Spleen (tissue), 11 donors: ENCODE data around the gene MUS81. TPM values are rescaled to one million over a fixed set of nuclear protein-coding genes. Genes with fewer than 3 reads are reported as not detected.

Experiments
- DNase-seq: peaks from one replicate; pipeline ENCODE4 v3.0.0-alpha.2; 2020
- H3K27ac ChIP-seq, 8 donors: fragments of 200-600 bp; sonication (generic) in 7 of 8; 1 replicate in 4 of 8; 2 replicates in 4 of 8; pipeline versions ENCODE4 v1.5.0 to v1.8.0; 2016 to 2021; ENCODE audit warnings: inconsistent platforms in 4 of 8, mild to moderate bottlenecking in 4 of 8, moderate library complexity in 1 of 8
- H3K27me3 ChIP-seq, 7 donors: fragments of 200-600 bp; sonication (generic) in 6 of 7; replicated peaks in 1 of 7; 1 replicate in 4 of 7; 2 replicates in 3 of 7; pipeline versions ENCODE4 v1.5.0 to v1.8.0; 2016 to 2021; ENCODE audit warnings: inconsistent platforms in 3 of 7, mild to moderate bottlenecking in 1 of 7
- H3K36me3 ChIP-seq, 6 donors: fragments of 200-600 bp; sonication (generic) in 5 of 6; 1 replicate in 4 of 6; 2 replicates in 2 of 6; pipeline versions ENCODE4 v1.5.0 to v1.8.0; 2016 to 2021; ENCODE audit warnings: inconsistent platforms in 2 of 6
- H3K4me1 ChIP-seq, 6 donors: fragments of 200-600 bp; sonication (generic) in 5 of 6; 1 replicate in 3 of 6; 2 replicates in 3 of 6; pipeline versions ENCODE4 v1.5.0 to v1.8.0; 2016 to 2021; ENCODE audit warnings: inconsistent platforms in 3 of 6
- H3K4me3 ChIP-seq, 8 donors: fragments of 200-600 bp; sonication (generic) in 7 of 8; 1 replicate in 4 of 8; 2 replicates in 4 of 8; pipeline versions ENCODE4 v1.5.0 to v1.8.0; 2016 to 2021; ENCODE audit warnings: inconsistent platforms in 4 of 8, mild to moderate bottlenecking in 4 of 8, moderate library complexity in 2 of 8
- H3K9me3 ChIP-seq, 8 donors: fragments of 200-600 bp; sonication (generic) in 7 of 8; 1 replicate in 4 of 8; 2 replicates in 4 of 8; pipeline versions ENCODE4 v1.5.0 to v1.8.0; 2016 to 2021; ENCODE audit warnings: inconsistent platforms in 4 of 8
- POLR2A ChIP-seq, 3 donors: fragments of 450-650 bp; IDR thresholded peaks; one replicate each; pipeline ENCODE4 v1.5.1; 2017; ENCODE audit warnings: antibody characterized with exemption in 3 of 3, mild to moderate bottlenecking in 1 of 3
- POLR2AphosphoS5 ChIP-seq, 3 donors: sonication (generic); formaldehyde crosslinking; IDR thresholded peaks; one replicate each; pipeline ENCODE4 v1.5.1; 2017; ENCODE audit warnings: antibody characterized with exemption in 3 of 3
- WGBS, 5 donors: extraction: QIAGEN DNeasy Blood & Tissue Kit in 3 of 5; methylation state at CpG; one replicate each; pipeline versions ENCODE4 v1.1.5 to v1.1.7; 2013 to 2018; 5-methylcytosine and 5-hydroxymethylcytosine counted together
- intact Hi-C: fragments of 100-400 bp; cut with DNase I; formaldehyde crosslinking; loops from one replicate; pipeline ENCODE4 v1.15.0; 2023; ENCODE audit warnings: low total_unique reads
- polyA plus RNA-seq, 3 donors: library from polyadenylated mRNA; stranded (reverse); fragments of 200-250 nt; gene quantifications; one replicate each; pipeline ENCODE4 v1.2.1, GENCODE V29; 2013
- total RNA-seq, 7 donors: library from RNA; depleted of rRNA in 3 of 7; stranded (reverse); fragments of >200 nt in 3 of 7; fragmentation: NEBNext Ultra II Directional in 4 of 7; extraction: Animal tissue kit (Norgen Biotek cat#: 25700) in 4 of 7; gene quantifications; one replicate each; pipeline versions ENCODE4 v1.1.0 to v1.2.1, GENCODE V29; 2016 to 2021
- TF ChIP-seq, protein P1 (sequence below), 11 experiments: fragments of 200-600 bp in 7 of 11; fragments of 450-650 bp in 4 of 11; sonication (generic) in 4 of 11; IDR thresholded peaks in 8 of 11; conservative IDR thresholded peaks in 3 of 11; 1 replicate in 7 of 11; 2 replicates in 4 of 11; pipeline versions ENCODE4 v1.4.0 to v1.8.0; 2016 to 2021; ENCODE audit warnings: antibody characterized with exemption in 11 of 11, inconsistent platforms in 4 of 11, mild to moderate bottlenecking in 1 of 11
- donor health status: healthy with polysubstance abuse.
- donor health status: DM: no; HTN: no; CAD: no; lungs with moderate emphysema.
- donor health status: DM: no; HTN: no; CAD: no.
- donor health status: Bipolar disorder and iron deficiency.
- donor health status: healthy.
- donor health status: DM: no; HTN: no; CAD: no.
- donor health status: DM: yes; HTN: yes; CAD: no.

MUS81 gene
- total and polyA plus RNA-seq, 10 donors = 54.8 to 93.5 (median 72.7) TPM

DNA sequence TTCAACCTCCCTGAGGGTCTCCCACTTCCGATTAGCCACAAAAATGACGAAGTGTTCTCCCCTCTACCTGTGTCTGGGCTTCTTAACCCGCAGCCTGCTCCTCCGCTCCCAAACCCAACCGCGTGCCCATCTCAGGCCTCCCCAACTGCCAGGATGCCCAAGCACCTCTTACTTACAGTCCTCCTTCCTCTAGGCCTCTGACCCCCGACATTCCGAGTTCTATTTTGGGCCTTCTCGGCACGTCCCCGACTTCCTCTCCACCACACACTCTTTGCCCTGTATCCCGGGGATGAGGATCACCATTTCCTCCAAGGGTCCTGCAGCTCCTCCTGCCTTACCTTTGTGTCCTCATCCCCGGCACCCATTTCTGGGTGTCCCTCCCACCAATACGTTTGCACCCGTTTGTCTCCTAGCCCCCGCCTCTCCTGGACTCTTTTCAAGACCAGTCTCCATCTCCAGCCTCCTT lies 388 bp upstream of the MUS81 start:
- WGBS, 5 donors = 0 to 1% (median 0%) methylated on average over 16 of the region's 16 CpGs
- TF ChIP-seq POLR2A (IDR thresholded peaks at IDR 0.05) = no peak
- TF ChIP-seq, protein P1, sequence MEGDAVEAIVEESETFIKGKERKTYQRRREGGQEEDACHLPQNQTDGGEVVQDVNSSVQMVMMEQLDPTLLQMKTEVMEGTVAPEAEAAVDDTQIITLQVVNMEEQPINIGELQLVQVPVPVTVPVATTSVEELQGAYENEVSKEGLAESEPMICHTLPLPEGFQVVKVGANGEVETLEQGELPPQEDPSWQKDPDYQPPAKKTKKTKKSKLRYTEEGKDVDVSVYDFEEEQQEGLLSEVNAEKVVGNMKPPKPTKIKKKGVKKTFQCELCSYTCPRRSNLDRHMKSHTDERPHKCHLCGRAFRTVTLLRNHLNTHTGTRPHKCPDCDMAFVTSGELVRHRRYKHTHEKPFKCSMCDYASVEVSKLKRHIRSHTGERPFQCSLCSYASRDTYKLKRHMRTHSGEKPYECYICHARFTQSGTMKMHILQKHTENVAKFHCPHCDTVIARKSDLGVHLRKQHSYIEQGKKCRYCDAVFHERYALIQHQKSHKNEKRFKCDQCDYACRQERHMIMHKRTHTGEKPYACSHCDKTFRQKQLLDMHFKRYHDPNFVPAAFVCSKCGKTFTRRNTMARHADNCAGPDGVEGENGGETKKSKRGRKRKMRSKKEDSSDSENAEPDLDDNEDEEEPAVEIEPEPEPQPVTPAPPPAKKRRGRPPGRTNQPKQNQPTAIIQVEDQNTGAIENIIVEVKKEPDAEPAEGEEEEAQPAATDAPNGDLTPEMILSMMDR (IDR thresholded peaks at IDR 0.05 in 8 of 11, conservative IDR thresholded peaks at IDR 0.05 in 3 of 11) = no peak
- no peak for TF ChIP-seq POLR2AphosphoS5 (IDR thresholded peaks at IDR 0.05)
- Histone ChIP-seq H3K9me3 (no peaks in the 10 kb centered on the region), H3K36me3 (peaks cover 8 to 52% (median 46%) of the 10 kb centered on the region in 6 donors), H3K4me3 (peak overlapping the region; percentile 86 to 100 (median 99)), H3K27me3 (no peaks in the 10 kb centered on the region), H3K27ac (peak overlapping the region; percentile 93 to 99 (median 97)), H3K4me1 (peaks cover 33 to 77% (median 65%) of the 10 kb centered on the region in 6 donors)
- peak; percentile 90 for DNase-seq
- intact Hi-C loops = no loop called here

DNA sequence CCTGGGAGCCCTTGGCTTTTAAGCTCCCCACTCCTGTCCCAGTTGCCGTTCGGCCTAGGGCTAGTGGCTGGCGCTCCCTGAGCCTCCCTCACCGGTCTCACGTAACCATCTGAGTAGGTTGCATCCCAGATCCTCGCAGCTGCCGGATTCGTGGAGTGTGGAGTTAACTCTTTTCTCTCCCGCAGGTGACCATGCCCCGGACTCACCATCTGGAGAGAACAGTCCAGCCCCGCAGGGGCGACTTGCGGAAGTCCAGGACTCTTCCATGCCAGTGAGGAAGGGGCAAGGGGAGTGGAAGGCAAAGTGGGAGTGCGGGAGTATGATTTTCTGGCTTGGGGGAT lies 902 bp downstream of the MUS81 start:
- intact Hi-C loops = no loop called here
- TF ChIP-seq POLR2A (IDR thresholded peaks at IDR 0.05) = no peak
- no peak for TF ChIP-seq POLR2AphosphoS5 (IDR thresholded peaks at IDR 0.05)
- TF ChIP-seq, protein P1 (IDR thresholded peaks at IDR 0.05 in 8 of 11, conservative IDR thresholded peaks at IDR 0.05 in 3 of 11) = no peak
- Histone ChIP-seq H3K9me3 (no peaks in the 10 kb centered on the region), H3K36me3 (peaks cover 5 to 52% (median 46%) of the 10 kb centered on the region in 6 donors), H3K27me3 (no peaks in the 10 kb centered on the region), H3K27ac (peak overlapping the region; percentile 93 to 99 (median 97)), H3K4me3 (peak overlapping the region; percentile 86 to 100 (median 99)), H3K4me1 (peaks cover 20 to 64% (median 52%) of the 10 kb centered on the region in 6 donors)
- no peak for DNase-seq
- WGBS, 5 donors = 14 to 24% (median 16%) methylated on average over 11 to 14 of the region's 14 CpGs

DNA sequence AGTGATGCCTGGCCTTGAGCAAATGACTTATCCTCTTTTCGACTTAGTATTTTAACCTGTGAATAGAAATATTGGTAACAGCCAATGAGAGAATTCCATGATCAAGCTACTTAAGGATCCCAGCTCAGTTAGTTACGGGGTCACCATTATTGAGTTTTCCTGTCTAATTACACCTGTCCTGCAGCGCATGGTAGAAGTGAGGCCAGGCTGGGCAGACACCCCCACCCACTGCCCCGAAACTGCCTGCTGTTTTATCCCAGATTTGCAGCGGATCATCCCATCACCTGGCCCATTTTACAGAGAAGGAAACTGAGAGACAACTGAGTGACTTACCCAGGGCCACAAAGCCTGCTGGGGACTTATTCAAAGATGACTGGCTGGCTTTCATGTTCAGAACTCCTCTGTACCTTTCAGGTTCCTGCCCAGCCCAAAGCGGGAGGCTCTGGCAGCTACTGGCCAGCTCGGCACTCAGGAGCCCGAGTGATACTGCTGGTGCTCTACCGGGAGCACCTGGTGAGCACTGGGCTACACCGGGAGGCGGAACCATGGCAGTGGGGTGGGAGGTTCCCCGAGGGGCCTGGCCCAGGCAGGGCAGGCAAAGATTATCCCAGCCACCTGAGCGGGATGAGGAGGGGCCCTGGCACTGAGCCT lies 1.4 kb downstream of the MUS81 start:
- Histone ChIP-seq H3K27me3 (no peaks in the 10 kb centered on the region), H3K27ac (peak overlapping the region in 6 of 8 donors; percentile 20 to 99 (median 98)), H3K4me3 (peak overlapping the region; percentile 86 to 100 (median 99)), H3K36me3 (peaks cover 5 to 52% (median 49%) of the 10 kb centered on the region in 6 donors), H3K9me3 (no peaks in the 10 kb centered on the region), H3K4me1 (peaks cover 15 to 60% (median 47%) of the 10 kb centered on the region in 6 donors)
- intact Hi-C loops = no loop called here
- peak; percentile 80 for DNase-seq
- WGBS, 5 donors = 76 to 95% (median 91%) methylated on average over 5 to 13 of the region's 13 CpGs
- TF ChIP-seq POLR2AphosphoS5 (IDR thresholded peaks at IDR 0.05) (no peak), POLR2A (IDR thresholded peaks at IDR 0.05) (no peak)
- TF ChIP-seq, protein P1 (IDR thresholded peaks at IDR 0.05 in 8 of 11, conservative IDR thresholded peaks at IDR 0.05 in 3 of 11) = no peak

DNA sequence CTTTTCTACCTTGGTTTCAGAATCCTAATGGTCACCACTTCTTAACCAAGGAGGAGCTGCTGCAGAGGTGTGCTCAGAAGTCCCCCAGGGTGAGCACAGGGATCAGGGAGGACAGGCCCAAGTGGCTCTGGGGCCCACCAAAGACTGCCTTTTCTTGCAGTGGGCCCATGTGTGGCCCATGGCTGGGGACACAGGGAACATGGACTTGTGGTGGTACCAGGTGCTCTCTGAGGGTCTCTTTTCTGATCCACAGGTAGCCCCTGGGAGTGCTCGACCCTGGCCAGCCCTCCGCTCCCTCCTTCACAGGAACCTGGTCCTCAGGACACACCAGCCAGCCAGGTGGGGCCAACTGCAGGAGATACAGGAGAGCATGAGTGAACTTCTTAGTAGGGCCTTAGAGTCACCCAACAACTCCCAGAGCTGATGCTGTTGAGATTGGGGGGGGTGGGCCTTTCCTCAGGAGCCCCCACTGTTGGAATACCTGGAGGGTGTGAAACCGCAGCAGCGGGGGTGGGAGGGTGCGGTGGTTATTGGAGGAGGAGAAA lies 2.0 kb downstream of the MUS81 start:
- Histone ChIP-seq H3K27ac (peak overlapping the region in 4 of 8 donors; percentile 20 to 99 (median 96)), H3K4me3 (peak overlapping the region in 1 of 8 donors; percentile 99), H3K4me1 (peaks cover 15 to 64% (median 47%) of the 10 kb centered on the region in 6 donors), H3K27me3 (no peaks in the 10 kb centered on the region), H3K36me3 (peaks cover 5 to 58% (median 55%) of the 10 kb centered on the region in 6 donors), H3K9me3 (no peaks in the 10 kb centered on the region)
- 76 to 96% (median 83%) methylated on average over 4 to 5 of the region's 5 CpGs for WGBS, 5 donors
- peak; percentile 76 for DNase-seq
- TF ChIP-seq, protein P1 (IDR thresholded peaks at IDR 0.05 in 8 of 11, conservative IDR thresholded peaks at IDR 0.05 in 3 of 11) = no peak
- TF ChIP-seq POLR2A (IDR thresholded peaks at IDR 0.05) (no peak), POLR2AphosphoS5 (IDR thresholded peaks at IDR 0.05) (no peak)
- intact Hi-C loops = no loop called here
